IMR-90 (cell line): ENCODE measurements around the gene DOCK10. TPM values are rescaled to one million over a fixed set of nuclear protein-coding genes. Genes with fewer than 3 reads are reported as not detected.

Experiments
- ATAC-seq: fragments of 200-7000 bp; cut with Tn5 transposase; 2 replicates; pipeline ENCODE4 v1.9.1; 2020; ENCODE audit warnings: low read depth, mild to moderate bottlenecking, moderate library complexity
- BruUV-seq: library from RNA; stranded (reverse); fragments of 400-500 nt; replicated peaks from 2 replicates; lab custom pipeline; 2021; lab: Mats Ljungman, UMichigan
- CTCF ChIA-PET: fragments of 300-600 bp; formaldehyde crosslinking; extraction: SDS; loops from one replicate; lab custom pipeline; 2021; ENCODE audit warnings: antibody characterized with exemption; lab: Yijun Ruan, JAX
- POLR2A ChIA-PET: fragments of 300-600 bp; sonication (Branson Sonifier 250); formaldehyde crosslinking; loops from one replicate; lab custom pipeline; 2022; ENCODE audit warnings: antibody characterized with exemption; ENCODE audit not compliant: unreplicated experiment; lab: Charles Lee
- DNase-seq: peaks from one replicate; pipeline ENCODE4 v3.0.0; 2013
- H2AFZ ChIP-seq: replicated peaks from 2 replicates; pipeline ENCODE3; 2013; ENCODE audit warnings: low read length, mild to moderate bottlenecking; ENCODE audit not compliant: poor library complexity
- H2AK5ac ChIP-seq: 2 replicates; pipeline ENCODE4 v1.6.1; 2013; ENCODE audit warnings: low read depth, low read length, inconsistent platforms
- H2AK9ac ChIP-seq: replicated peaks from 2 replicates; pipeline ENCODE3; 2013; ENCODE audit warnings: mild to moderate bottlenecking, low read depth, low read length, moderate library complexity; ENCODE audit not compliant: poor library complexity
- H2BK120ac ChIP-seq: 2 replicates; pipeline ENCODE4 v1.6.1; 2013; ENCODE audit warnings: low read depth, low read length, inconsistent platforms
- H2BK15ac ChIP-seq: 3 replicates; pipeline ENCODE4 v1.6.1; 2013; ENCODE audit warnings: low read depth, low read length, inconsistent platforms
- H2BK20ac ChIP-seq: 2 replicates; pipeline ENCODE4 v1.6.1; 2013; ENCODE audit warnings: low read depth, mild to moderate bottlenecking, inconsistent platforms, low read length, moderate library complexity
- H2BK5ac ChIP-seq: 2 replicates; pipeline ENCODE4 v1.6.1; 2013; ENCODE audit warnings: mild to moderate bottlenecking, low read depth, low read length, inconsistent platforms; ENCODE audit not compliant: poor library complexity, severe bottlenecking
- H3K14ac ChIP-seq: replicated peaks from 2 replicates; pipeline ENCODE4 v1.6.1; 2013; ENCODE audit warnings: low read depth, low read length, inconsistent platforms
- H3K18ac ChIP-seq: 2 replicates; pipeline ENCODE4 v1.6.1; 2013; ENCODE audit warnings: low read depth, low read length, control low read depth
- H3K23ac ChIP-seq: 2 replicates; pipeline ENCODE4 v1.6.1; 2013; ENCODE audit warnings: low read depth, low read length, inconsistent platforms
- H3K27ac ChIP-seq: 2 replicates; pipeline ENCODE4 v1.5.1; 2013; ENCODE audit warnings: mild to moderate bottlenecking, control low read depth, low read length; ENCODE audit not compliant: insufficient read depth
- H3K27me3 ChIP-seq: 2 replicates; pipeline ENCODE4 v1.6.1; 2013; ENCODE audit warnings: low read length; ENCODE audit not compliant: control insufficient read depth, insufficient read depth
- H3K36me3 ChIP-seq: 2 replicates; pipeline ENCODE4 v1.6.1; 2013; ENCODE audit warnings: low read length, mixed read lengths; ENCODE audit not compliant: control insufficient read depth, insufficient read depth
- H3K4ac ChIP-seq: 2 replicates; pipeline ENCODE4 v1.6.1; 2013; ENCODE audit warnings: low read depth, low read length, inconsistent platforms
- H3K4me1 ChIP-seq: 2 replicates; pipeline ENCODE4 v1.6.1; 2013; ENCODE audit warnings: low read length, mixed read lengths; ENCODE audit not compliant: control insufficient read depth, insufficient read depth
- H3K4me2 ChIP-seq: 2 replicates; pipeline ENCODE4 v1.6.1; 2013; ENCODE audit warnings: low read depth, mild to moderate bottlenecking, control low read depth, low read length, moderate library complexity
- H3K4me3 ChIP-seq: 2 replicates; pipeline ENCODE4 v1.5.1; 2013; ENCODE audit warnings: low read depth, mild to moderate bottlenecking, control low read depth, low read length, moderate library complexity; ENCODE audit not compliant: insufficient read depth
- H3K56ac ChIP-seq: 2 replicates; pipeline ENCODE4 v1.6.1; 2013; ENCODE audit warnings: low read length, inconsistent platforms; ENCODE audit not compliant: insufficient read depth; ENCODE audit errors: extremely low read depth
- H3K79me1 ChIP-seq, 2 experiments: 2 replicates each; pipeline ENCODE4 v1.6.1; 2013; ENCODE audit warnings: low read length in 2 of 2, inconsistent platforms in 1 of 2, low read depth in 1 of 2
- H3K9ac ChIP-seq: 2 replicates; pipeline ENCODE4 v1.6.1; 2013; ENCODE audit warnings: low read depth, low read length, control low read depth
- H3K9me1 ChIP-seq: 2 replicates; pipeline ENCODE4 v1.6.1; 2013; ENCODE audit warnings: low read length, inconsistent platforms; ENCODE audit not compliant: insufficient read depth
- H3K9me3 ChIP-seq: 2 replicates; pipeline ENCODE4 v1.6.1; 2013; ENCODE audit warnings: low read length; ENCODE audit not compliant: control insufficient read depth, insufficient read depth
- H4K20me1 ChIP-seq: 2 replicates; pipeline ENCODE4 v1.6.1; 2013; ENCODE audit warnings: low read length, inconsistent platforms; ENCODE audit not compliant: insufficient read depth
- H4K5ac ChIP-seq: 2 replicates; pipeline ENCODE4 v1.6.1; 2013; ENCODE audit warnings: mild to moderate bottlenecking, low read depth, low read length, control low read depth
- H4K8ac ChIP-seq, 2 experiments: 2 replicates each; pipeline ENCODE4 v1.6.1; 2013; ENCODE audit warnings: low read depth in 2 of 2, low read length in 2 of 2, control low read depth in 1 of 2, inconsistent platforms in 1 of 2
- H4K91ac ChIP-seq: 2 replicates; pipeline ENCODE4 v1.6.1; 2013; ENCODE audit warnings: low read depth, low read length, inconsistent platforms; ENCODE audit not compliant: insufficient read depth
- BHLHE40 ChIP-seq: fragments of 150-350 bp; IDR thresholded peaks from 2 replicates; pipeline ENCODE4 v1.6.1; 2016; ENCODE audit warnings: mild to moderate bottlenecking, low read depth, low read length
- CEBPB ChIP-seq: IDR thresholded peaks from 2 replicates; pipeline ENCODE4 v1.6.1; 2012; ENCODE audit warnings: low read depth, low read length, improper control_type of control experiment
- FOS ChIP-seq: fragments of 150-350 bp; IDR thresholded peaks from 2 replicates; pipeline ENCODE4 v1.6.1; 2016; ENCODE audit warnings: low read depth, low read length
- MAZ ChIP-seq: IDR thresholded peaks from 2 replicates; pipeline ENCODE4 v1.6.1; 2012; ENCODE audit warnings: low read depth, mild to moderate bottlenecking, low read length, improper control_type of control experiment, moderate library complexity, borderline replicate concordance
- MXI1 ChIP-seq: IDR thresholded peaks from 2 replicates; pipeline ENCODE4 v1.6.1; 2012; ENCODE audit warnings: low read depth, mild to moderate bottlenecking, low read length, moderate library complexity, borderline replicate concordance
- NFE2L2 ChIP-seq: fragments of 150-350 bp; IDR thresholded peaks from 2 replicates; pipeline ENCODE4 v1.6.1; 2016; ENCODE audit warnings: low read depth, mild to moderate bottlenecking, low read length
- RAD21 ChIP-seq: IDR thresholded peaks from 2 replicates; pipeline ENCODE4 v1.6.1; 2012; ENCODE audit warnings: low read length, improper control_type of control experiment
- RCOR1 ChIP-seq: IDR thresholded peaks from 2 replicates; pipeline ENCODE4 v1.6.1; 2012; ENCODE audit warnings: mild to moderate bottlenecking, low read length, improper control_type of control experiment; ENCODE audit not compliant: insufficient replicate concordance
- RFX5 ChIP-seq: IDR thresholded peaks from 2 replicates; pipeline ENCODE4 v1.8.0; 2012; ENCODE audit warnings: low read depth, mild to moderate bottlenecking, low read length, moderate library complexity
- SMC3 ChIP-seq: fragments of 150-350 bp; IDR thresholded peaks from 2 replicates; pipeline ENCODE4 v1.6.1; 2016; ENCODE audit warnings: low read depth, mild to moderate bottlenecking, antibody characterized with exemption, low read length, moderate library complexity
- WGBS, 2 experiments: methylation state at CpG; one replicate each; pipeline versions ENCODE4 v1.1.5 to v1.1.7; 2013; ENCODE audit warnings: missing lambda C conversion rate in 2 of 2; ENCODE audit not compliant: insufficient read length in 1 of 2; ENCODE audit errors: extremely low coverage in 2 of 2; 5-methylcytosine and 5-hydroxymethylcytosine counted together
- dilution Hi-C: fragments of 300-500 bp; cut with HindIII; formaldehyde crosslinking; loops from one replicate; pipeline ENCODE4 v1.14.3; 2018; ENCODE audit warnings: low sequenced_read_pairs; ENCODE audit not compliant: unreplicated experiment
- in situ Hi-C: fragments of 300-500 bp; cut with MboI; formaldehyde crosslinking; loops from 3 replicates; pipeline ENCODE4 v1.14.3; 2019; ENCODE audit warnings: low sequenced_read_pairs, inconsistent platforms, mixed read lengths
- intact Hi-C: fragments of 100-400 bp; cut with micrococcal nuclease; formaldehyde crosslinking; loops from 2 replicates; pipeline ENCODE4 v1.10.0; 2022
- polyA plus RNA-seq, 3 experiments: library from polyadenylated mRNA; depleted of rRNA; stranded (reverse); fragments of >200 nt; gene quantifications; 2 replicates each; pipeline ENCODE4 v1.2.3, GENCODE V29; 2012; ENCODE audit warnings: low replicate concordance in 1 of 3
- total RNA-seq: library from RNA; depleted of rRNA; stranded (reverse); fragments of >200 nt; gene quantifications from 2 replicates; pipeline ENCODE4 v1.2.3, GENCODE V29; 2012
- TF ChIP-seq, protein P1 (sequence below): fragments of 150-350 bp; IDR thresholded peaks from 2 replicates; pipeline ENCODE4 v1.6.1; 2017; ENCODE audit warnings: mild to moderate bottlenecking, antibody characterized with exemption, low read length, low read depth
- TF ChIP-seq, protein P2 (sequence below): fragments of 150-350 bp; IDR thresholded peaks from 2 replicates; pipeline ENCODE4 v1.6.1; 2016; ENCODE audit warnings: low read depth, mild to moderate bottlenecking, low read length, moderate library complexity, borderline replicate concordance

Gene DOCK10
- total and polyA plus RNA-seq, 2 of the 4 experiments (the other 2 are of a cell fraction), result 58.6 to 75.3 TPM

DNA sequence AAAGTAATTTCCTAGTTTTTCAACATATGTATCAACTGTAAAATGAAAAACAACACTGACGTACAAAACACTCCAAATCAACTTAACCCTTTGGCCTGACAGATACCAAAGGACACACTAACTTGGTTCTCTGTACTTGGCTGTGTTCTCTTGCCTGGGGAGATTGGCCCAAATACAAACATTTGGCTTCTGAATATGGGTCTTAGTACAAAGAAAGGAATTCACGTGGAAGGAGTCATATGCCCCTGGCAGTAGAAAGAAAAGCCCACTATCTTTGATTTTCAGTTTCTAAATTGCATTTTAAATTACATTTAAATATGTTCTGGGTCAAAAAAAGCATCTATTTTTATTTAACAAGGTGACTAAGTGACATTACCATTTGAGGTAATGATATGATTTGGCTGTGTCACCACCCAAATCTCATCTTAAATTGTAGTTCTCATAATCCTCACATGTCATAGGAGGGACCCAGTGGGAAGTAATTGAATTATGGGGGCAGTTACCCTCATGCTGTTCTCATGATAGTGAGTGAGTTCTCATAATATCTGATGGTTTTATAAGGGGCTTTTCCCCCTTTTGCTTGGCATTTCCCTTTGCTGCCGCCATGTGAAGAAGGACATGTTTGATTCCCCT, 172.6 kb downstream of the DOCK10 start:
- no peak overlapping the region for H3K4me3 ChIP-seq
- H3K36me3 ChIP-seq, result no peaks in the 10 kb centered on the region; the same call in 1 of the 2 replicates
- peak overlapping the region; percentile 97 for H2BK5ac ChIP-seq
- H2BK20ac ChIP-seq, result peak overlapping the region; percentile 74
- no peak overlapping the region for H3K23ac ChIP-seq
- dilution Hi-C loops, result no loop called here
- TF ChIP-seq RAD21 (no peak; the same call in 1 of the 2 replicates), CEBPB (no peak), RFX5 (no peak), BHLHE40 (peak; percentile 75), MAZ (no peak), NFE2L2 (no peak), SMC3 (0 out of 2 replicates have a peak, but pooled peaks have one; percentile 10), MXI1 (0 out of 2 replicates have a peak, but pooled peaks have one; percentile 20), FOS (0 out of 2 replicates have a peak, but pooled peaks have one; percentile 47), RCOR1 (peak; percentile 30)
- TF ChIP-seq, protein P1, sequence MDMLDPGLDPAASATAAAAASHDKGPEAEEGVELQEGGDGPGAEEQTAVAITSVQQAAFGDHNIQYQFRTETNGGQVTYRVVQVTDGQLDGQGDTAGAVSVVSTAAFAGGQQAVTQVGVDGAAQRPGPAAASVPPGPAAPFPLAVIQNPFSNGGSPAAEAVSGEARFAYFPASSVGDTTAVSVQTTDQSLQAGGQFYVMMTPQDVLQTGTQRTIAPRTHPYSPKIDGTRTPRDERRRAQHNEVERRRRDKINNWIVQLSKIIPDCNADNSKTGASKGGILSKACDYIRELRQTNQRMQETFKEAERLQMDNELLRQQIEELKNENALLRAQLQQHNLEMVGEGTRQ, result peak; percentile 65; the same call in 1 of the 2 replicates
- TF ChIP-seq, protein P2, sequence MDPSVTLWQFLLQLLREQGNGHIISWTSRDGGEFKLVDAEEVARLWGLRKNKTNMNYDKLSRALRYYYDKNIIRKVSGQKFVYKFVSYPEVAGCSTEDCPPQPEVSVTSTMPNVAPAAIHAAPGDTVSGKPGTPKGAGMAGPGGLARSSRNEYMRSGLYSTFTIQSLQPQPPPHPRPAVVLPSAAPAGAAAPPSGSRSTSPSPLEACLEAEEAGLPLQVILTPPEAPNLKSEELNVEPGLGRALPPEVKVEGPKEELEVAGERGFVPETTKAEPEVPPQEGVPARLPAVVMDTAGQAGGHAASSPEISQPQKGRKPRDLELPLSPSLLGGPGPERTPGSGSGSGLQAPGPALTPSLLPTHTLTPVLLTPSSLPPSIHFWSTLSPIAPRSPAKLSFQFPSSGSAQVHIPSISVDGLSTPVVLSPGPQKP, result no peak
- in situ Hi-C loops, result no loop called here
- H3K18ac ChIP-seq, result peak overlapping the region; percentile 52; the same call in 1 of the 2 replicates
- H3K4me2 ChIP-seq, result no peak overlapping the region
- H3K9me1 ChIP-seq, result no peaks in the 10 kb centered on the region; the same call in 1 of the 2 replicates
- H4K91ac ChIP-seq, result peak overlapping the region; percentile 48
- peak overlapping the region; percentile 60 for H3K4ac ChIP-seq
- CTCF ChIA-PET, result interaction anchor here (0.5 kb wide), 1 partner anchor 155 kb away, joined by 3 read pairs; no protein-coding TSS in a partner anchor
- peak overlapping the region; percentile 54; the same call in 1 of the 2 replicates for H2AK5ac ChIP-seq
- no peaks in the 10 kb centered on the region for H3K27me3 ChIP-seq
- peaks cover 6% of the 10 kb centered on the region in 2 experiments; a peak in 1 of 4 replicates for H3K79me1 ChIP-seq
- BruUV-seq, result no TSS peak
- peak overlapping the region; percentile 68; the same call in 1 of the 2 replicates for H3K27ac ChIP-seq
- DNase-seq (peak; percentile 97), ATAC-seq (peak; percentile 89)
- peak overlapping the region; percentile 26 to 42 for H4K8ac ChIP-seq
- peak overlapping the region; percentile 45; the same call in 1 of the 2 replicates for H4K5ac ChIP-seq
- POLR2A ChIA-PET, result no interaction called here
- peak overlapping the region; percentile 65 for H2BK120ac ChIP-seq
- H4K20me1 ChIP-seq, result no peaks in the 10 kb centered on the region
- H2BK15ac ChIP-seq, result peak overlapping the region; percentile 12; the same call in 2 of the 3 replicates
- H3K14ac ChIP-seq, result peak overlapping the region; percentile 47; the same call in 1 of the 2 replicates
- WGBS, 2 experiments, result no CpG with 5 or more reads among the region's 3 CpGs
- no peaks in the 10 kb centered on the region for H3K9me3 ChIP-seq
- intact Hi-C loops, result no loop called here
- H3K4me1 ChIP-seq, result no peaks in the 10 kb centered on the region; the same call in 1 of the 2 replicates
- H3K56ac ChIP-seq, result peak overlapping the region; percentile 15; the same call in 1 of the 2 replicates
- no peak overlapping the region for H2AFZ ChIP-seq
- no peak overlapping the region for H2AK9ac ChIP-seq
- H3K9ac ChIP-seq, result no peak overlapping the region
